K562 (cell line): ENCODE results near the gene KLHDC7A. TPM values are rescaled to one million over a fixed set of nuclear protein-coding genes. Genes with fewer than 3 reads are reported as not detected.

ENCODE experiments used
- CBX5 ChIP-seq: IDR thresholded peaks from 2 replicates; pipeline ENCODE4 v1.6.1; 2014; ENCODE audit warnings: low read depth, borderline replicate concordance
- CTCFL ChIP-seq: IDR thresholded peaks from 2 replicates; pipeline ENCODE4 v1.6.1; 2011; ENCODE audit warnings: borderline replicate concordance, low read depth, mild to moderate bottlenecking, moderate library complexity, low read length; ENCODE audit not compliant: insufficient read depth, poor library complexity, severe bottlenecking
- ETV5 ChIP-seq: sonication (generic); formaldehyde crosslinking; IDR thresholded peaks from 2 replicates; pipeline ENCODE4 v1.4.0; 2020; ENCODE audit warnings: low read depth, mild to moderate bottlenecking, missing genetic modification reagents
- HDAC6 ChIP-seq: IDR thresholded peaks from 2 replicates; pipeline ENCODE4 v1.6.1; 2012; ENCODE audit warnings: low read depth, mild to moderate bottlenecking, control low read depth, inconsistent platforms, low read length, moderate library complexity
- POLR2H ChIP-seq: IDR thresholded peaks from 2 replicates; pipeline ENCODE4 v1.6.1; 2016; ENCODE audit warnings: missing genetic modification characterization, low read depth, mild to moderate bottlenecking, control low read depth, missing compliant biosample characterization, moderate library complexity
- RFX1 ChIP-seq: fragments of 450-650 bp; IDR thresholded peaks from 2 replicates; pipeline ENCODE4 v1.6.1; 2016; ENCODE audit warnings: mild to moderate bottlenecking, moderate library complexity
- SIRT6 ChIP-seq: IDR thresholded peaks from one replicate; pipeline ENCODE4 v1.6.1; 2012; ENCODE audit warnings: low read depth, mild to moderate bottlenecking, control low read depth, inconsistent platforms, low read length, moderate library complexity
- SMARCB1 ChIP-seq: IDR thresholded peaks from 2 replicates; pipeline ENCODE4 v1.6.1; 2011; ENCODE audit warnings: improper control_type of control experiment, low read depth; ENCODE audit not compliant: insufficient read length
- U2AF2 ChIP-seq: fragments of 200-400 bp; formaldehyde crosslinking; optimal IDR thresholded peaks from 2 replicates; pipeline ENCODE3; 2017; ENCODE audit warnings: low read depth, mild to moderate bottlenecking, low read length
- ZNF12 ChIP-seq: sonication (generic); formaldehyde crosslinking; IDR thresholded peaks from 2 replicates; pipeline ENCODE4 v1.4.0; 2020; ENCODE audit warnings: mild to moderate bottlenecking, missing genetic modification reagents
- ZNF124 ChIP-seq: sonication (generic); formaldehyde crosslinking; IDR thresholded peaks from 2 replicates; pipeline ENCODE4 v1.8.1; 2022; ENCODE audit warnings: missing genetic modification reagents
- ZNF609 ChIP-seq: sonication (generic); formaldehyde crosslinking; IDR thresholded peaks from 2 replicates; pipeline ENCODE4 v1.8.1; 2023; ENCODE audit warnings: missing genetic modification reagents, mild to moderate bottlenecking, borderline replicate concordance
- polyA plus RNA-seq, 8 experiments: library from polyadenylated mRNA; depleted of rRNA in 4 of 8; stranded (reverse) in 5 of 8; unstranded in 3 of 8; fragments of >200 nt; fragmentation: Nextera tagmentation in 2 of 8; fragmentation: Illumina TruSeq in 1 of 8; extraction: Ambion mirVana in 2 of 8; extraction: Trizol in 1 of 8; gene quantifications; 2 replicates each; pipeline versions ENCODE4 v1.2.1 to v1.2.3, GENCODE V29; 2011 to 2014; ENCODE audit warnings: inconsistent platforms in 1 of 8, missing spikeins in 1 of 8
- total RNA-seq, 7 experiments: library from RNA; depleted of rRNA in 6 of 7; stranded (reverse); fragments of >200 nt in 6 of 7; fragmentation: Illumina TruSeq in 2 of 7; extraction: Trizol in 2 of 7; gene quantifications; 2 replicates each; pipeline versions ENCODE4 v1.2.1 to v1.2.3, GENCODE V29; 2011 to 2021; ENCODE audit warnings: low replicate concordance in 1 of 7

KLHDC7A gene
- total and polyA plus RNA-seq, 9 of the 15 experiments (the other 6 are each of a cell fraction or from before 2014, with no cell fraction given): 0.01 to 0.02 (median 0.01) TPM; not detected in 6

- no peak for TF ChIP-seq ZNF609 (CRISPR knock-in tag)
- no peak for TF ChIP-seq CTCFL
- no peak for TF ChIP-seq SIRT6
- no peak for TF ChIP-seq ZNF12 (CRISPR knock-in tag)
- no peak for TF ChIP-seq RFX1
- no peak for TF ChIP-seq HDAC6
- TF ChIP-seq U2AF2: no peak
- no peak for TF ChIP-seq POLR2H
- TF ChIP-seq ZNF124 (CRISPR knock-in tag): no peak
- TF ChIP-seq CBX5: no peak
- no peak for TF ChIP-seq ETV5 (CRISPR knock-in tag)
- no peak for TF ChIP-seq SMARCB1
These were observed 36.9 kb upstream of the KLHDC7A start (continued) for GRCh38 chr1:18443587-18444520.
